ENCODE results near the gene PLEKHA5. TPM values are rescaled to one million over a fixed set of nuclear protein-coding genes. Genes with fewer than 3 reads are reported as not detected.

PLEKHA5 gene
- polyA plus RNA-seq, 10 donors: 13.8 to 33.6 (median 16.7) TPM

DNA sequence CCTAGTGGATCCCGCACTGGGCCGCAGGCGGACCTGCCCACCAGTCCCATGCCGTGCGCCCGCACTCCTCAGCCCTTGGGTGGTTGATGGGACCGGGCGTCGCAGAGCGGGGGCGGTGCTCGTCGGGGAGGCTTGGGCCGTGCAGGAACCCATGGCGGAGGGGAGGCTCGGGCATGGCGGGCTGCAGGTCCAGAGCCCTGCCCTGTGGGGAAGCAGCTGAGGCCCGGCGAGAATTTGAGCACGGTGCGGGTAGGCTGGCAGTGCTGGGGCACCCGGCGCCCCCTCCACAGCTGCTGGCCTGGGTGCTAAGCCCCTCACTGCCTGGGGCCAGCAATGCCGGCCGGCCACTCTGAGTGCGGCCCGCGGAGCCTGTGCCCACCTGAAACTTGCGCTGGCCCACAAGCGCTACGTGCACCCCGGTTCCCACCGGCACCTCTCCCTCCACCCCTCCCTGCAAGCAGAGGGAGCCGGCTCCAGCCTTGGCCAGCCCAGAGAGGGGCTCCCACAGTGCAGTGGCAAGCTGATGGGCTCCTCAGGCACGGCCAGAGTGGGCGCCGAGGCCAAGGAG, 100.8 kb downstream of the PLEKHA5 start:
- no peak for DNase-seq

- DNase-seq: no peak
These were observed 101.4 kb downstream of the PLEKHA5 start for GRCh38 chr12:19230896-19231295.

GRCh38 chr12:19234171-19234704, 104.7 kb downstream of the PLEKHA5 start:
- no peak for DNase-seq

DNA sequence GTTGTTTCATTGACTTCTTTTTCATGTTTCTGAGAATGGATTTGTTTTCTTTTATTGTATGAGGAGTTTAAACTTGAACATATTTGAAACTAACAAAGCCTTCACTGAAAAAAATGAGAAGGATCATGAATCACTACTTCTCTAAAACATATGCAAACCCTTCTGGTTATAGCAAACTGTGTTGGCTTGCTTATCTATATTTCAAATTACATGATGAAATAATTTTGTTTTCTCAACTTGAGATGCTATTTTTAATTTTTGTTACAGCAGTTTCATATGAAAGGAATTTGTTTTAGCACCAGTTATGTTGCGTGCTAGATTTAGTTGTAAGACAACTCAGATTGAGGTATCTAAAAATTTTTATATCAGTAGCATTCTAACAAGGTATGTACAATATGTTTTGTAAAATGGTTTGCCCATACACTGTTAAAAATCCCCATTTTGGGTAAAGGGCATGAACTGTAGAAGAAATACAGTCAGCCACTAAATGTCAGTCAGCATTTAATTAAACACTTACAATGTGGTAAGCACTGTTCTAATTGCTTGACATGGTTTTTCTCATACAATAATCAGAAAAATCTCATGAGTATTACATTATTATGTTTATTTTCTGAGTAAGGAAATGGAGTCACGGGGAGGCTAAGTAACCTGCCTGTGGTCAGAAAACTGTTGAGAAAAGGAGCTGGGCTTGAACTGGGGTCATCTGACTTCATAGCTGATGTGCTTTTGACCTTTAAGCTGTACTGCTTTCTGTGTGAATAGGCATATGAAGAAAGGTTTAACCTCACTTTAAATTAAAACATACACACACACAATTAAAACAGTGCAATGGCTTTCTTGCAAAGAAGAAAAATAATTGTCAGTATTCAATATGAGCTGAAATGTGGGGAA, 105.7 kb downstream of the PLEKHA5 start:
- no peak for DNase-seq

DNA sequence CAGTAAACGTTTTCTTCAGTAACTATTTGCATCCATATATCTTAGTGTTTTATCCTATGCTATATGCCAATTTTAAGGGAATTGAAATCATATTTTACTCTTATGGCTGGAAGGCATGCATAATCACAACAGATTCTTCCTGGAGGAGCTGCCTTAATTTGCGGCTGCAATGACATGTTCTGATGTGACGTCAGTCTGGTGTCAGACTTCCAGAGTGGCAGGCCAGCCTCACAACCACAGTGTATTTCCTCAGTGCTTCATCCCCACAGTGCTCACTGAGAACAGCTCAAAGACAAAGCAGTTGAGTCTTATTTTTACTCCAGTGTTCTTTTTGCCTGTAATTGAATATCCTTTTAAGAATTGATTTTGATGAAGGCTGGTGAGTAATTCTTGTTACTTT, 107.1 kb downstream of the PLEKHA5 start:
- DNase-seq: peak in 1 of 3 donors; percentile 59

DNA sequence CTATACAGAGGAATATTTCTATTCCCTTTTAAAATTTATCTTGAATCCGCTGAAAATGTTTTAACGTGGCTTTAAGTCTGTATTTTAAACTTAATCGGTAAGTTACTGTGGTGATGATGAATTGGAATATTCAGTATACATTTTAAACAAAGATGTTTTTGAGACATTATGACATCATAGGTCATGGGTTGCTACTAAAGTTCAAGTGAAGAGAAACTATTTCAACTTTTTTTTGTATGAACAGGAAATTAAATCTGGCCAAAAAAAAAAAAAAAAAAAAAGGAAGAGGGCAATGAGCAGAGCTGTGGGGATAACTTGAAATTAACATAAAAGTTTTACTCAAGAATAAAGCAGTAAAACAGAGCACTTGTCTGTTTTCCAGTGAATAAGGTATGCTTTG, 109.0 kb downstream of the PLEKHA5 start:
- no peak for DNase-seq

DNA sequence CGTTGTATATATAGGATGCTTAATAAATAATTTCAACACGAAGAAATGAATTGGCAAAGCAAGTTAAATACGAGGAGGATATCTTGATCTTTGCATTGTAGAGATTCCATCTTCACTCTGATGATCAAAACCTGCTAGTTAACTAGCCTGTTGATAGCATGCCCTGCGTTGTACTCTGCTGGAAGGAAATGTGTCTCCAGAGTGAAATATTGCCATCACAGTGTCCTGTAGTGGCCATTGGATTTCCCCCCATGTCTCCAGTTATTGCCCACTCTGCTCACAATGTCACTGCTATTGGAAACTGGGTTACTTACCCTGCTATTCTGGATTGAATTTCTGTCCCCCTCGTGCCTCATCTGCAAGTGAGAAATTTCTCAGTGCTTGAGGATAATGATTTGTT, 109.6 kb downstream of the PLEKHA5 start:
- DNase-seq: no peak

GRCh38 chr12:19239616-19240234, 110.2 kb downstream of the PLEKHA5 start:
- DNase-seq: peak in 1 of 3 donors; percentile 41

GRCh38 chr12:19242581-19242980, 113.0 kb downstream of the PLEKHA5 start:
- DNase-seq: no peak

- DNase-seq: no peak
These were observed 114.0 kb downstream of the PLEKHA5 start for GRCh38 chr12:19243551-19243950.

DNA sequence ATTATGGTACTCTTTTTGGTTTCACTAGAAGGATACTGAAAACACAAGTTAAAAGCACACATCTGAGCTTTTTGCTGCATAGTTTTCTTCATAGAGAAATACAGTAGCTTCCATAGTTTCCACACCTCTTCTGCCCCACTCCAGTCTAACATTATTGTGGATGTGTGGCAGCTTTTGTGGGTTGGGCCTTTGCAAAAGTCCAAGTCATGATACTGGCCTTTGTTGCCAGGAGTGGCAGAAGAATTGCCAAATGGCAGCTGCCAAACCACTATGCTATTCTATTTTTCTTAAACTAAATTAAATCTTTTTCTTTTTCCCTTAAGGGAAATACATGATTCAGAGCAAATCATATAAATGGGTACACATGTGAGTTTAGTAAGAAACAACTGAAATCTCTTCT, 114.8 kb downstream of the PLEKHA5 start:
- no peak for DNase-seq

DNA sequence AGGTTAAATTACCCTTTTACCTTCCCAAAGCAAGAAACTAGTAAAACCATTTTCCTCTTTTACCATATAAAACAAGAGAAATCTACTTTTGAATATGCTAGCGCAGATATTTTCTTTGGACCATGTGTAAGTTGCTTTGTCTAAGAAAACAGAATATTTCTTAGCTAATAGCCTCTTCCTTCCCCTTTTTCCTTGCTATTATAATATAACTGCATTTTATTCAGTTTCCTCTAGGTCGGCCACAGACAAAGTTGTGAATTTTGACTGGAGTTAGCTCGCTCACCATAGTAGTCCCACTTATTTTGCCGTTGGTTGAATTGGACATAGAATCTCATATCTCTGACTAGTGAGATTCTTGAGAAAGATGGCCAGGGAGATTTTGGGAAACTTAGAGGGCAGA, 115.6 kb downstream of the PLEKHA5 start:
- DNase-seq: no peak

DNA sequence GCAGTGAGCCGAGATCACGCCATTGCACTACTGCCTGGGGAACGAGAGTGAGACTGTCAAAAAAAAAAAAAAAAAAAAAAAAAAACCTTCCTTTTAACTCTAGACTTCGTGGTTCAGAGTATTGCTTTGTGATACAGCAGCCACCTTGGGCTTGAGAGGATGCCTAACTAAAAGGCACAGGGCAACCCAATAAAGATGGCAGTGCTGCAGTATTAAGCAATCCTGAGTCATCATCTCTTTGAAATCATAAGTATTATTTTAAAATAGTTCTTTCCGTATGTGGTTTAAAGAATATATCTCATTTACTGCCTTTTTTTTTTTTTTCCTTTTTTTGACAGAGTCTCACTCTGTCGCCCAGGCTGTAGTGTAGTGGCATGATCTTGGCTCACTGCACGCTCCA, 116.1 kb downstream of the PLEKHA5 start:
- no peak for DNase-seq

DNA sequence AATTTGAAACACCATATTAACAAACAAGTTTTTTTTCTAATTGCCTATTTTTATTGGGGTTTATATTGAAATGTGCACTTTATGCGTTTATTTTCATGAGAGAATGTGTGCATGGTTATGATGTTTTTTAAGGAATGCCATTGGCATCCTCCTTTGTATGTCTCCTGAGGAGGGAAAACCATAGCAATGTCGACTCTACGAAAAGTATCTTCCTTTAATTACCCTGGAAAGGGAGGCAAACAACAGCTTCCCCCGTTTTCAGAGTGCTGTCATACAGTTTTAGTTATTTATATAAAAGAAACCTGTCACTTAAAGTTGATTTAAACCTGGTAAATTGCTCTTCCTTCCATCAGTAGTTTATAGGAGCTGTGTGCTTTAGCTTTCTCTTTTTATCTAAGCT, 117.4 kb downstream of the PLEKHA5 start:
- no peak for DNase-seq

DNA sequence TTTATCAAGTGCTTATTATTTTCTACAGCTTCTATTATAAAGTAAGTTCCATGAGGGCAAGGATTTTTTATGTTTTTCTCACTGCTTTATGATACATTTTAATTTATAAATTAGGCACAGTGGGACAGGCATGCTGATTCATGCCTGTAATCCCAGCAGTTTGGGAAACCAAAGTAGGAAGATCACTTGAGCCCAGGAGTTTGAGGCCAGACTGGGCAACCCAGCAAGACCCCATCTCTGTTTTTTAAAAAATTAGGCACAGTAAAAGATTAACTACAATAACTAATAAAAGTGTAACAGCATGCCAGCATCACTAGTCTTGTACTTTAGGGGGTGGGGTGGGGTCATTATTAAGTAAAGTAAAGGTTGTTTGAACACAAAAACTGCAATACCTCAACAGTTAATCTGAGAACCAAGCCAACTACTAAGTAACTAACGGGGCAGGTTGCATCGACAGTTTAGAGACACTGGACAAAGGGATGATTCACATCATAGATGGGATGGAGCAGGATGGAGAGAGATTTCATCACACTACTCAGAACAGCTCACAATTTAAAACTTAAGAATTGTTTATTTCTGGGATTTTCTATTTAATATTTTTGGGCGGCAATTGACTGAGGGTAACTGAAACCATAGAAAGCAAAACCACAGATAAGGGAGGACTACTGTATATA, 119.5 kb downstream of the PLEKHA5 start:
- no peak for DNase-seq

GRCh38 chr12:19251481-19252132, 122.1 kb downstream of the PLEKHA5 start:
- DNase-seq: no peak

DNA sequence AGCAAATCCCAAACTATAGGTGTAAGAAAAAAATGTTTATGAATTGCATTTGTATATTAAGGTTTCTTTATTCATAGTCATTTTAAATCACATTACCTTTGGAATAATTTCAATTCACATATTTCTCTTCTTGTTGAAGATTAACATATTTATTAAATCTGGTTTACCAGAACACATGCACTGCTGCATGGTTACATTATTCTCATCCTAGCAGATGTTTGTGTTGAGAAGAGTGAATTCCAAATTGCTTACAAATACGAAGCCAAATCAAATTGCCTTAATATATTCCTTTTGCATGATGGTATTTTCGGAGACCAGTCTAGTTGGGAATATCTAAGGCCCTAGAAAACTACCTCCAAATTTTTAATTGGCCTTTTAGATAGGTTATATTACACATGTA, 130.6 kb downstream of the PLEKHA5 start:
- DNase-seq: no peak

DNA sequence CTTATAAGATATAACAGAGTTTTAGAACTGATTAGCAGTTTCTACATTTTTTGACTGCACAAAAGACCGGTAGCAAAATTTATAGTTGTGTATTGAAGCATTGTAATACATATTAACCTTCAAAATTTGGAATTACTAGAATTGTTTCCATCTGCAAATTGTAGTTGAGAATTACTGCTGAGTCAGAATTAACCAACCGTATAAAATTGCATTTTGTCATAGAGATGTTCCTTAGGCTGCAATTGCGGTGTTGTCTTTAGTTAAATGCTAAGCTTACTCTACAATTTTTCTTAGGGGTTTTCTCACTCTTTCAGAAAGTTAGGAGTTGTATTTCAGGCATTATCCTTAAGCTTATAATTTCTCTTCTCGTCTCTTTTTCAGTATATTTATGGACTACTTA, 132.2 kb downstream of the PLEKHA5 start:
- no peak for DNase-seq

DNA sequence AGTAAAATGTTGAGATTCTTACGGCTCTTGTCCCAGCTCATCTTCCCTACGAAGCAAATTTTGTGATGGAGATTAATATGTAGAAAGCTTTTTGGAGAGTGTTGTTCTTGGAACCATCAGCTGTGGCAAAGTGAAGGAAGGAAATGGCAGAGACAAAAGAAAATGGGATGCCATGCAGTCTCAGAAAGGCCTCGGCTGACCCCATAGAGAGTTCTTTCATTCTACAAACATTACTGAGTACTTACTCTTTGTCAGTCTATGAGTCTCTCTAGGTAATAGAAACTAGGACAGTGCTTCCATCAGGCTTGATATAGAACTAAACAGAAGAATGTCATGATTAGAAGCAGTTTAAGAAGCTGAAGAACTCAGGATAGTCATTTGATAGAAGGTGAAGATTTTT, 134.1 kb downstream of the PLEKHA5 start:
- no peak for DNase-seq

DNA sequence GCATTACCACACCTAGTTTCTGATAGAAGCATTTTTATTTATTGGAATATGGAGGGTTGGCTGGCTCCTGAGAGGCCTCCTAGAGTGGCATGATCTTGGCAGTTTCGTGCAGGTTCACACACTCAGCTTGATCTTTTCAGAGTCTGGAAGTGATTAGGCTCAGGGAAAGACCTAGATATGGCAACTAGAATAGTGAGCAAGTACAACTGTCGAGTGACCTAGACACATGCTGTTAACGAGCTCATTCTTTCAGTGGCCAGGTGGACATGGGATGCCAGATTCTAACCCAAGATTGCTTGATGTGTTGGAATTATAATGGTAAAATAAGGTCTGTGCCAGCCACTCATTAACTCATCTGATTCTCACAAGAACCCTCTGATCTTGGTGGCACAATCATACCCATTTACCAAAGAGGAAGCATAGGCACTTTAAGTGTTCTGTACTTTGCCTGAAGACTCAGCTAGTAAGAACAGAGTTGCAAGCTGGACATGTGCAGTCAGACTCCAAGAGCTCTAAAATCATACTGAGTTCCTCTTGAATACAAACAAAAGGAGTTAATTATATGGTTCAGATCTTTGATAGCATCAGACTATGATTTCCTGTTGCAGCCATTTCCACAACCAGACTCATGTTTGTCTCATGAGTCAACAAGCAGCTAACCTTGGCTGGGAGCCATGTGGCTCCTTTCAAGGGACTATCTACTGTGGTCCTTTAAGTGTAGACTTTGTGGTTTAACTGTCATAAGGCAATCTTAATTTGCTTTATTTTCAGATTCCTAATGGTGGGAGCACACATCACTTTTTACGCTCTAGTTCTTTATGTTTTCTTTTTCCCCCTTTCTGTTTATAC, 144.2 kb downstream of the PLEKHA5 start:
- peak; percentile 17 to 96 (median 42) for DNase-seq

GRCh38 chr12:19276767-19277166, 147.2 kb downstream of the PLEKHA5 start:
- no peak for DNase-seq
